ENCODE results near the gene CACNA1C.
"Not testable (repeated sequence)": the region's sequence is repeated elsewhere in the genome, so short reads cannot be mapped to it uniquely, and the experiment has no call there.

Gene CACNA1C

DNA sequence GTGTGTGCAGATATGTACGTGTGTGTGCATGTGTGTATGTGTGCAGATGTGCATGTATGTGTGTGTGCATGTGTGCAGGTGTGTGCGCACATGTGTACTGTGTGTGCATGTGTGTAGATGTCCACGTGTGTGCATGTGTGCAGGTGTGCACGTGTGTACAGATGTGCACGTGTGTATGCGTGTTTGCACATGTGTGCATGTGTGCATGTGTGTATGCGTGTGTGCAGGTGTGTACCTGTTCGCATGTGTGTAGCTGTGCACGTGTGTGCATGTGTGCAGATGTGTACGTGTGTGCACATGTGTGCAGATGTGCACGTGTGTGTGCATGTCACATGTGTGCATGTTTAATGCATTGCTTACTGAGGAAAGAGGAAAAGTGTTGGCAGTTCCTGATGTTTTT, 686.3 kb downstream of the CACNA1C start:
- H2AFZ ChIP-seq (ENCODE audit: low read length, unreplicated experiment), result no peak overlapping the region

DNA sequence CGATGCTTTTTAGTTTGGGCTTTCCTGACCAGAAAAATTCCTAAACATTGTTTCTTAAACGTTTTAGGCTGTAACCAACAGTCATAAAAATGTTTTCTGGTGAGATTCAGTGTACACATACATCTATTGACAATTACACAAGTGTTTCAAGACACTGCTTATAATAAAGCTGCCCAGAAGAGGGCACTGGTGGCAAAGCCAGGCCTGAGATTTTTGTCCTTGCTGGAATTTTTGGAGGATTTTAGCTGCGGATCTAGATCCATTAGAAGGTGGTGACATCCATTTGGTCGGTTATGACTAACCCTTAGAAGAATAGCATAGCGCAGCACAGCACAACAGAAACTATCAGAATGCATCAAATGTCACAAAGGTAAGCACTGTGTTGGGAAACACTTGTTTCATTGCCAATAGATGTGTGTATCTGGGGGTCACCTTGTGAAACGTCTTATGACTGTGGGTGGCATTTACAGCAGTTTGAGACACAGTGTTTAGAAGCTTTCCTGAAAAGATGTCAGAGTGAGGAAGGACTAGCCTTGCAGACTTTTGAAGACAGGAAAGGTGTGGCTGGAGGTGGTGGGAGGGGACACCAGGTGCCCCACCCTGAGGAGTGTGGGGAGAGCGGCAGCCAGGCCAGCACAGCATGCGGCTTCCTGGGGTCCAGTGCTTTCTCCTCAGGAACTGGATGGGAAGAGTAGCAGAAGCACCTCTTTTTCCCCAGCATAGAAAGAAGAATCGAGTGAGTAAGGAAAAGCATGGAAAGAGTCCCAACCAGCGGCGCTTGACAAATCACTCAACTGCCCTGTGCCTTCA, 687.2 kb downstream of the CACNA1C start:
- Histone ChIP-seq H3K4me3 (ENCODE audit: low read depth, low read length) (no peak overlapping the region), H3K4me1 (ENCODE audit: control insufficient read depth, insufficient read depth, low read length, unreplicated experiment) (no peaks in the 10 kb centered on the region), H3K36me3 (ENCODE audit: insufficient read depth, low read length) (no peaks in the 10 kb centered on the region), H3K27ac (ENCODE audit: low read depth, low read length) (no peak overlapping the region), H3K79me2 (ENCODE audit: control insufficient read depth, insufficient read depth, low read length, unreplicated experiment) (no peaks in the 10 kb centered on the region), H3K27me3 (ENCODE audit: insufficient read depth, low read length) (peaks cover 68% of the 10 kb centered on the region), H2AFZ (ENCODE audit: low read length, unreplicated experiment) (no peak overlapping the region)

More for the DNA sequence above, 686.3 kb downstream of the CACNA1C start:
- Histone ChIP-seq H3K79me2 (ENCODE audit: control insufficient read depth, insufficient read depth, low read length, unreplicated experiment) (no peaks in the 10 kb centered on the region), H3K4me3 (ENCODE audit: low read depth, low read length) (no peak overlapping the region), H3K27me3 (ENCODE audit: insufficient read depth, low read length) (peaks cover 68% of the 10 kb centered on the region), H3K36me3 (ENCODE audit: insufficient read depth, low read length) (no peaks in the 10 kb centered on the region), H3K4me1 (ENCODE audit: control insufficient read depth, insufficient read depth, low read length, unreplicated experiment) (no peaks in the 10 kb centered on the region), H3K27ac (ENCODE audit: low read depth, low read length) (no peak overlapping the region)

DNA sequence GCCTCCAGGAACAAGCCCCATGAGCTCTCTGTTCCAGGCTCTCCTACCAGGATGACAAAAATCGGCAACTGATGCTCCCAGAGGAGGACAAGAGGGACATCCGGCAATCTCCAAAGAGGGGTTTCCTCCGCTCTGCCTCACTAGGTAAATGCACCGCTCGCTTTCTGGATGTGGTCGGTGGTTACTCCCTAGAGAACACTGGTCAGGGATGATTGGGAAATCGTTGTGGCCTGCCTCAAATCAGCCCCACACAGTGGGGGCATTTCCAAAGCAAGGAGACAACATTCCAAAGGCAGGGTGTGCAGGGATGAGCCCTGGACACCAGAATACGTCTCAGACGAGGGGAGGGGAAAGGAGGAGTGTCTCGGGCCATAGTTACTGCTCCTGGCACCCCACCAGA, 689.2 kb downstream of the CACNA1C start:
- not testable (repeated sequence) for H3K27ac ChIP-seq (ENCODE audit: low read depth, low read length); H3K36me3 ChIP-seq (ENCODE audit: insufficient read depth, low read length); H3K4me1 ChIP-seq (ENCODE audit: control insufficient read depth, insufficient read depth, low read length, unreplicated experiment); H3K4me3 ChIP-seq (ENCODE audit: low read depth, low read length); H2AFZ ChIP-seq (ENCODE audit: low read length, unreplicated experiment); H3K79me2 ChIP-seq (ENCODE audit: control insufficient read depth, insufficient read depth, low read length, unreplicated experiment)
- peaks cover 48% of the 10 kb centered on the region for H3K27me3 ChIP-seq (ENCODE audit: insufficient read depth, low read length)

DNA sequence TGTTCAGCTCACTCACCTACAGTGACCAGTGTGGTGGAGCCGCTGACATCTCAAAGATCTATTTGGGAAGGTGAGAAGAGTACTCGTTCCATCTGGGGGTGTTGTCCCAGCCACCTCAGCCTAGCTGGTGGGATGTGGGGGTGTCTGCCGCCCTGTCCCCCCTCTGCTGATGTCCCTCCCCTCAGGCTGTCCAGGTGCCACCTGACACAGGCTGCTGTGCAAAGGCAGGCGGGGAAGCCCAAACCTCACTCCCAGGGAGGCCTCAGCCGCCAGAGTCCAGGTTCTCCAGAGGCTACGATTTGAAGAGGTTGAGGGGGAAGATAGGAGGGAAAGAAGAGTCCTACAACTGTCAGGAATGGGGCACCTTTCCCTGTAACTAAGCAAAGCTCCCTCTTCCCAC, 690.7 kb downstream of the CACNA1C start:
- H3K4me3 ChIP-seq (ENCODE audit: low read depth, low read length), result no peak overlapping the region
- peaks cover 37% of the 10 kb centered on the region for H3K27me3 ChIP-seq (ENCODE audit: insufficient read depth, low read length)
- H3K36me3 ChIP-seq (ENCODE audit: insufficient read depth, low read length), result no peaks in the 10 kb centered on the region
- H3K79me2 ChIP-seq (ENCODE audit: control insufficient read depth, insufficient read depth, low read length, unreplicated experiment), result no peaks in the 10 kb centered on the region
- H2AFZ ChIP-seq (ENCODE audit: low read length, unreplicated experiment), result no peak overlapping the region
- no peaks in the 10 kb centered on the region for H3K4me1 ChIP-seq (ENCODE audit: control insufficient read depth, insufficient read depth, low read length, unreplicated experiment)
- no peak overlapping the region for H3K27ac ChIP-seq (ENCODE audit: low read depth, low read length)

DNA sequence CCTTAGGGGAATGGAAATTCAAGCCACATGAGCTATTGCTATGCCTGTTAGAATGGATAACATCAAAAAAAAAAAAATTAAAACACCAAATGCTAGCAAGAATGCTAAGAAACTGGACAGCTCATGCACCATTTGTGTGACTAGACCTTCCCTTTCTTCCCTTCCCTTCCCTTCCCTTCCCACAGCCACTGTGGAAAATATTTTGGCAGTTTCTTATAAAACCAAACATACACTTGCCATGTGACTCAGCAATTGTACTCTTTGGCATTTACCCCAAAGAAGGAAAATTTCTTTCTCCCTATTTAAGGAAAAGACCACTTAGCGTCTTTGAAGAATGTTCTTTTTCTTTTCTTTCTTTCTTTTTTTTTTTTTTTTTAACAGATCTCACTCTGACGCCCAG, 692.9 kb downstream of the CACNA1C start:
- no peaks in the 10 kb centered on the region for H3K36me3 ChIP-seq (ENCODE audit: insufficient read depth, low read length)
- no peak overlapping the region for H2AFZ ChIP-seq (ENCODE audit: low read length, unreplicated experiment)
- no peak overlapping the region for H3K27ac ChIP-seq (ENCODE audit: low read depth, low read length)
- H3K4me1 ChIP-seq (ENCODE audit: control insufficient read depth, insufficient read depth, low read length, unreplicated experiment), result no peaks in the 10 kb centered on the region
- H3K4me3 ChIP-seq (ENCODE audit: low read depth, low read length), result no peak overlapping the region
- no peaks in the 10 kb centered on the region for H3K79me2 ChIP-seq (ENCODE audit: control insufficient read depth, insufficient read depth, low read length, unreplicated experiment)
- H3K27me3 ChIP-seq (ENCODE audit: insufficient read depth, low read length), result peaks cover 48% of the 10 kb centered on the region
